Lower leg skin (tissue), 3 donors: ENCODE data around the gene CADM1.

Experiments
- POLR2A ChIP-seq, 2 donors: fragments of 450-650 bp; IDR thresholded peaks; one replicate each; pipeline ENCODE4 v1.6.1; 2016 to 2017; ENCODE audit warnings: antibody characterized with exemption in 2 of 2, mild to moderate bottlenecking in 1 of 2, moderate library complexity in 1 of 2
- TF ChIP-seq, protein P1 (sequence below), 3 donors: fragments of 450-650 bp; IDR thresholded peaks; one replicate each; pipeline ENCODE4 v1.5.1; 2016; ENCODE audit warnings: antibody characterized with exemption in 3 of 3, mild to moderate bottlenecking in 3 of 3, moderate library complexity in 2 of 3

- TF ChIP-seq, protein P1, sequence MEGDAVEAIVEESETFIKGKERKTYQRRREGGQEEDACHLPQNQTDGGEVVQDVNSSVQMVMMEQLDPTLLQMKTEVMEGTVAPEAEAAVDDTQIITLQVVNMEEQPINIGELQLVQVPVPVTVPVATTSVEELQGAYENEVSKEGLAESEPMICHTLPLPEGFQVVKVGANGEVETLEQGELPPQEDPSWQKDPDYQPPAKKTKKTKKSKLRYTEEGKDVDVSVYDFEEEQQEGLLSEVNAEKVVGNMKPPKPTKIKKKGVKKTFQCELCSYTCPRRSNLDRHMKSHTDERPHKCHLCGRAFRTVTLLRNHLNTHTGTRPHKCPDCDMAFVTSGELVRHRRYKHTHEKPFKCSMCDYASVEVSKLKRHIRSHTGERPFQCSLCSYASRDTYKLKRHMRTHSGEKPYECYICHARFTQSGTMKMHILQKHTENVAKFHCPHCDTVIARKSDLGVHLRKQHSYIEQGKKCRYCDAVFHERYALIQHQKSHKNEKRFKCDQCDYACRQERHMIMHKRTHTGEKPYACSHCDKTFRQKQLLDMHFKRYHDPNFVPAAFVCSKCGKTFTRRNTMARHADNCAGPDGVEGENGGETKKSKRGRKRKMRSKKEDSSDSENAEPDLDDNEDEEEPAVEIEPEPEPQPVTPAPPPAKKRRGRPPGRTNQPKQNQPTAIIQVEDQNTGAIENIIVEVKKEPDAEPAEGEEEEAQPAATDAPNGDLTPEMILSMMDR (IDR thresholded peaks at IDR 0.05) = no peak
- TF ChIP-seq POLR2A (IDR thresholded peaks at IDR 0.05) = no peak
Observed at GRCh38 chr11:115338476-115338875, 165.7 kb downstream of the CADM1 start.
